ENCODE data around the gene GALNT13. TPM values are rescaled to one million over a fixed set of nuclear protein-coding genes. Genes with fewer than 3 reads are reported as not detected.

The GALNT13 gene
- total and polyA plus RNA-seq, 3 donors from 2014 or later, result 0.55 to 2.2 (median 0.92) TPM

- no peaks in the 10 kb centered on the region for H3K4me1 ChIP-seq
- intact Hi-C loops (cut with DNase I; ENCODE audit: low total_unique reads), result no loop called here
- DNase-seq, result no peak
- no peak overlapping the region for H3K27ac ChIP-seq
- H3K4me3 ChIP-seq, result no peak overlapping the region
- no peaks in the 10 kb centered on the region for H3K9me3 ChIP-seq
- 81 to 88% methylated on average over 3 of the region's 3 CpGs for WGBS, 2 donors
- H3K36me3 ChIP-seq (ENCODE audit: low read depth, missing control alignments), result no peaks in the 10 kb centered on the region
- no peak for TF ChIP-seq CTCF (IDR thresholded peaks at IDR 0.05)
- TF ChIP-seq POLR2A (IDR thresholded peaks at IDR 0.05), result no peak
- H3K27me3 ChIP-seq, result no peaks in the 10 kb centered on the region
Measured at GRCh38 chr2:154032220-154032619, 160.5 kb downstream of the GALNT13 start.

GRCh38 chr2:154046493-154046892 lies 174.8 kb downstream of the GALNT13 start:
- H3K4me3 ChIP-seq, result no peak overlapping the region
- H3K27me3 ChIP-seq, result no peaks in the 10 kb centered on the region
- intact Hi-C loops (cut with DNase I; ENCODE audit: low total_unique reads), result no loop called here
- H3K36me3 ChIP-seq (ENCODE audit: low read depth, missing control alignments), result no peaks in the 10 kb centered on the region
- H3K4me1 ChIP-seq, result no peaks in the 10 kb centered on the region
- H3K9me3 ChIP-seq, result no peaks in the 10 kb centered on the region
- WGBS, 2 donors, result 80 to 91% methylated on average over 1 of the region's 1 CpG
- TF ChIP-seq CTCF (IDR thresholded peaks at IDR 0.05) (no peak), POLR2A (IDR thresholded peaks at IDR 0.05) (no peak)
- DNase-seq, result no peak
- no peak overlapping the region for H3K27ac ChIP-seq

- no peak for DNase-seq
- WGBS, 2 donors, result 93 to 99% methylated on average over 2 of the region's 2 CpGs
- Histone ChIP-seq H3K9me3 (no peaks in the 10 kb centered on the region), H3K27me3 (no peaks in the 10 kb centered on the region), H3K4me3 (no peak overlapping the region), H3K27ac (no peak overlapping the region), H3K36me3 (ENCODE audit: low read depth, missing control alignments) (no peaks in the 10 kb centered on the region), H3K4me1 (no peaks in the 10 kb centered on the region)
- intact Hi-C loops (cut with DNase I; ENCODE audit: low total_unique reads), result no loop called here
- no peak for TF ChIP-seq CTCF (IDR thresholded peaks at IDR 0.05)
- TF ChIP-seq POLR2A (IDR thresholded peaks at IDR 0.05), result no peak
Measured at GRCh38 chr2:154048905-154049304, 177.2 kb downstream of the GALNT13 start.

GRCh38 chr2:154049561-154049960 lies 177.8 kb downstream of the GALNT13 start:
- no peaks in the 10 kb centered on the region for H3K4me1 ChIP-seq

More at GRCh38 chr2:154049561-154049960, 177.8 kb downstream of the GALNT13 start:
- Histone ChIP-seq H3K9me3 (no peaks in the 10 kb centered on the region), H3K36me3 (ENCODE audit: low read depth, missing control alignments) (no peaks in the 10 kb centered on the region), H3K4me3 (no peak overlapping the region), H3K27ac (no peak overlapping the region), H3K27me3 (no peaks in the 10 kb centered on the region)
- TF ChIP-seq CTCF (IDR thresholded peaks at IDR 0.05) (no peak), POLR2A (IDR thresholded peaks at IDR 0.05) (no peak)
- intact Hi-C loops (cut with DNase I; ENCODE audit: low total_unique reads), result no loop called here
- WGBS, 2 donors, result 71 to 85% methylated on average over 1 of the region's 1 CpG
- no peak for DNase-seq

Data from testis (tissue), 3 donors.